A673 (cell line): ENCODE data around the gene PLEKHS1. TPM values are rescaled to one million over a fixed set of nuclear protein-coding genes. Genes with fewer than 3 reads are reported as not detected.

ENCODE experiments used
- BruUV-seq: library from RNA; stranded (reverse); fragments of 400-500 nt; replicated peaks from 2 replicates; lab custom pipeline; 2021; lab: Mats Ljungman, UMichigan
- CTCF ChIA-PET: fragments of 300-600 bp; sonication (Branson Sonifier 250); formaldehyde crosslinking; loops from one replicate; lab custom pipeline; 2022; ENCODE audit warnings: antibody characterized with exemption; lab: Charles Lee
- POLR2A ChIA-PET: fragments of 300-600 bp; sonication (Branson Sonifier 250); formaldehyde crosslinking; loops from one replicate; lab custom pipeline; 2022; ENCODE audit warnings: antibody characterized with exemption; ENCODE audit not compliant: low non-redundant PET; lab: Charles Lee
- DNase-seq: peaks from one replicate; pipeline ENCODE4 v3.0.0-alpha.2; 2015; ENCODE audit warnings: low spot score
- H3K27ac ChIP-seq: fragments of 200-600 bp; sonication (generic); 2 replicates; pipeline ENCODE4 v1.5.1; 2016; ENCODE audit warnings: mixed run types, low read depth, mild to moderate bottlenecking, mixed read lengths, antibody characterized with exemption, low read length; ENCODE audit not compliant: poor library complexity, severe bottlenecking
- H3K27me3 ChIP-seq: fragments of 200-600 bp; sonication (generic); replicated peaks from 2 replicates; pipeline ENCODE4 v1.6.1; 2017; ENCODE audit warnings: mixed run types, low read depth, mild to moderate bottlenecking, mixed read lengths, antibody characterized with exemption, low read length; ENCODE audit not compliant: insufficient read depth, poor library complexity
- H3K36me3 ChIP-seq: fragments of 200-600 bp; sonication (generic); 2 replicates; pipeline ENCODE4 v1.6.1; 2016; ENCODE audit warnings: mixed run types, mild to moderate bottlenecking, mixed read lengths, antibody characterized with exemption, low read length; ENCODE audit not compliant: insufficient read depth, poor library complexity, severe bottlenecking
- H3K4me1 ChIP-seq: fragments of 200-600 bp; sonication (generic); 2 replicates; pipeline ENCODE4 v1.6.1; 2017; ENCODE audit warnings: mixed run types, mild to moderate bottlenecking, mixed read lengths, antibody characterized with exemption, low read length; ENCODE audit not compliant: insufficient read depth, poor library complexity, severe bottlenecking
- H3K4me3 ChIP-seq: fragments of 200-600 bp; sonication (generic); 2 replicates; pipeline ENCODE4 v1.5.1; 2016; ENCODE audit warnings: low read depth, mixed run types, mild to moderate bottlenecking, mixed read lengths, low read length; ENCODE audit not compliant: poor library complexity, severe bottlenecking
- H3K9me3 ChIP-seq: fragments of 200-600 bp; sonication (generic); 2 replicates; pipeline ENCODE4 v1.6.1; 2016; ENCODE audit warnings: mixed run types, low read depth, mild to moderate bottlenecking, mixed read lengths, antibody characterized with exemption, low read length; ENCODE audit not compliant: poor library complexity, severe bottlenecking
- CTCF ChIP-seq: fragments of 300-800, 200-600 bp; sonication (generic); conservative IDR thresholded peaks from 2 replicates; pipeline ENCODE4 v1.5.1; 2017; ENCODE audit warnings: low read depth, mild to moderate bottlenecking, antibody characterized with exemption, low read length, moderate library complexity, mixed read lengths
- EZH2 ChIP-seq: fragments of 200-600 bp; sonication (generic); IDR thresholded peaks from 2 replicates; pipeline ENCODE4 v1.6.1; 2017; ENCODE audit warnings: borderline replicate concordance, low read depth, mild to moderate bottlenecking, mixed read lengths, antibody characterized with exemption, low read length; ENCODE audit not compliant: poor library complexity, severe bottlenecking
- intact Hi-C: fragments of 100-400 bp; cut with micrococcal nuclease; formaldehyde crosslinking; loops from one replicate; pipeline ENCODE4 v1.10.0; 2022; ENCODE audit not compliant: unreplicated experiment
- total RNA-seq: library from RNA; stranded (reverse); gene quantifications from 2 replicates; pipeline ENCODE4 v1.2.3, GENCODE V29; 2021

Gene PLEKHS1
- total RNA-seq, 1 experiment from 2014 or later = not detected

GRCh38 chr10:113754125-113754524 is 2.6 kb downstream of the PLEKHS1 start:
- Histone ChIP-seq H3K4me1 (peaks cover 13% of the 10 kb centered on the region), H3K27me3 (no peaks in the 10 kb centered on the region), H3K4me3 (no peak overlapping the region), H3K36me3 (no peaks in the 10 kb centered on the region), H3K9me3 (no peaks in the 10 kb centered on the region), H3K27ac (no peak overlapping the region)
- POLR2A ChIA-PET = no interaction called here
- CTCF ChIA-PET = no interaction called here
- intact Hi-C loops = no loop called here
- no peak for DNase-seq
- BruUV-seq = no TSS peak
- TF ChIP-seq EZH2 = no peak

- Histone ChIP-seq H3K4me3 (no peak overlapping the region), H3K36me3 (no peaks in the 10 kb centered on the region), H3K4me1 (peaks cover 13% of the 10 kb centered on the region), H3K27me3 (no peaks in the 10 kb centered on the region), H3K9me3 (no peaks in the 10 kb centered on the region), H3K27ac (no peak overlapping the region)
- no TSS peak for BruUV-seq
- no peak for DNase-seq
- no peak for TF ChIP-seq CTCF
- ChIA-PET POLR2A (no interaction called here), CTCF (no interaction called here)
- intact Hi-C loops = no loop called here
These were observed 3.3 kb downstream of the PLEKHS1 start for GRCh38 chr10:113754768-113755167.

- Histone ChIP-seq H3K4me1 (peaks cover 13% of the 10 kb centered on the region), H3K36me3 (no peaks in the 10 kb centered on the region), H3K4me3 (no peak overlapping the region), H3K27me3 (no peaks in the 10 kb centered on the region), H3K9me3 (no peaks in the 10 kb centered on the region), H3K27ac (no peak overlapping the region)
- intact Hi-C loops = no loop called here
- CTCF ChIA-PET = no interaction called here
- POLR2A ChIA-PET = no interaction called here
- DNase-seq = no peak
- TF ChIP-seq CTCF (no peak), EZH2 (no peak)
- BruUV-seq = no TSS peak
These were observed 5.6 kb downstream of the PLEKHS1 start for GRCh38 chr10:113756940-113757543.

- no TSS peak for BruUV-seq
- intact Hi-C loops = no loop called here
- no peak for DNase-seq
- Histone ChIP-seq H3K27ac (no peak overlapping the region), H3K4me3 (no peak overlapping the region), H3K27me3 (no peaks in the 10 kb centered on the region), H3K36me3 (no peaks in the 10 kb centered on the region), H3K4me1 (no peaks in the 10 kb centered on the region), H3K9me3 (peaks cover 13% of the 10 kb centered on the region)
- POLR2A ChIA-PET = no interaction called here
- TF ChIP-seq EZH2 = no peak
- no peak for TF ChIP-seq CTCF
- CTCF ChIA-PET = no interaction called here
These were observed 10.6 kb downstream of the PLEKHS1 start for GRCh38 chr10:113762083-113762482.
